CD14-positive monocyte (primary cell): ENCODE data around the gene ANGPTL4. TPM values are rescaled to one million over a fixed set of nuclear protein-coding genes. Genes with fewer than 3 reads are reported as not detected.

Experiments
- DNase-seq, 3 donors: peaks; one replicate each; pipeline ENCODE4 v3.0.0-alpha.2; 2011 to 2022
- H2AFZ ChIP-seq: 2 replicates; pipeline ENCODE4 v1.6.0; 2012; ENCODE audit warnings: mild to moderate bottlenecking, low read depth, low read length, inconsistent platforms; ENCODE audit not compliant: insufficient read depth, poor library complexity, severe bottlenecking
- H3K27ac ChIP-seq, 2 donors: 1 replicate in 1 of 2; 2 replicates in 1 of 2; pipeline ENCODE4 v1.5.1; 2012 to 2013; ENCODE audit warnings: low read length in 2 of 2, control low read depth in 1 of 2, inconsistent platforms in 1 of 2, low read depth in 1 of 2, mild to moderate bottlenecking in 1 of 2
- H3K27me3 ChIP-seq, 2 donors: one replicate each; pipeline versions ENCODE4 v1.6.0 to v1.6.1; 2011 to 2013; ENCODE audit warnings: low read length in 2 of 2; ENCODE audit not compliant: control insufficient read depth in 2 of 2, insufficient read depth in 2 of 2
- H3K36me3 ChIP-seq, 2 donors: replicated peaks in 1 of 2; 1 replicate in 1 of 2; 2 replicates in 1 of 2; pipeline versions ENCODE4 v1.5.1 to v1.6.1; 2012 to 2013; ENCODE audit warnings: low read length in 2 of 2, control low read depth in 1 of 2, inconsistent platforms in 1 of 2, mild to moderate bottlenecking in 1 of 2; ENCODE audit not compliant: insufficient read depth in 2 of 2, control insufficient read depth in 1 of 2
- H3K4me1 ChIP-seq, 2 donors: 1 replicate in 1 of 2; 2 replicates in 1 of 2; pipeline versions ENCODE4 v1.5.1 to v1.6.1; 2012 to 2013; ENCODE audit warnings: low read length in 2 of 2, control low read depth in 1 of 2, inconsistent platforms in 1 of 2, mild to moderate bottlenecking in 1 of 2, moderate library complexity in 1 of 2; ENCODE audit not compliant: insufficient read depth in 2 of 2, control insufficient read depth in 1 of 2
- H3K4me2 ChIP-seq: replicated peaks from 2 replicates; pipeline ENCODE3; 2012; ENCODE audit warnings: low read length, moderate library complexity, mild to moderate bottlenecking; ENCODE audit not compliant: poor library complexity, severe bottlenecking; ENCODE audit errors: extremely low read depth
- H3K4me3 ChIP-seq, 3 experiments: fragments of 200-600 bp in 1 of 3; sonication (generic) in 1 of 3; replicated peaks in 1 of 3; 1 replicate in 2 of 3; 2 replicates in 1 of 3; pipeline ENCODE4 v1.5.1; 2011 to 2013; ENCODE audit warnings: low read length in 3 of 3, mild to moderate bottlenecking in 3 of 3, control low read depth in 2 of 3, low read depth in 2 of 3, inconsistent platforms in 1 of 3, moderate library complexity in 1 of 3
- H3K79me2 ChIP-seq: 2 replicates; pipeline ENCODE4 v1.6.0; 2012; ENCODE audit warnings: mild to moderate bottlenecking, control low read depth, inconsistent platforms, low read length, moderate library complexity; ENCODE audit not compliant: insufficient read depth
- H3K9ac ChIP-seq: 2 replicates; pipeline ENCODE4 v1.6.0; 2017; ENCODE audit warnings: low read length, mild to moderate bottlenecking; ENCODE audit not compliant: insufficient read depth, poor library complexity, severe bottlenecking
- H3K9me3 ChIP-seq, 2 donors: replicated peaks in 1 of 2; 1 replicate in 1 of 2; 2 replicates in 1 of 2; pipeline versions ENCODE4 v1.5.1 to v1.6.1; 2012 to 2013; ENCODE audit warnings: low read length in 2 of 2, control low read depth in 1 of 2; ENCODE audit not compliant: control insufficient read depth in 1 of 2, insufficient read depth in 1 of 2
- H4K20me1 ChIP-seq: 2 replicates; pipeline ENCODE4 v1.6.0; 2012; ENCODE audit warnings: mild to moderate bottlenecking, low read length, control low read depth, moderate library complexity; ENCODE audit not compliant: insufficient read depth
- H3K27ac Mint-ChIP-seq, 7 donors: one replicate each; pipeline ENCODE4 v1.8.0; 2020; ENCODE audit warnings: mild to moderate bottlenecking in 7 of 7, mixed read lengths in 7 of 7, moderate library complexity in 6 of 7, inconsistent platforms in 2 of 7
- H3K27me3 Mint-ChIP-seq, 3 donors: one replicate each; pipeline ENCODE4 v1.8.0; 2021 to 2022; ENCODE audit warnings: low read depth in 3 of 3, mild to moderate bottlenecking in 3 of 3, mixed read lengths in 3 of 3, moderate library complexity in 3 of 3, inconsistent platforms in 1 of 3
- H3K36me3 Mint-ChIP-seq, 2 donors: one replicate each; pipeline ENCODE4 v1.8.0; 2020; ENCODE audit warnings: mixed read lengths in 2 of 2, inconsistent platforms in 1 of 2, mild to moderate bottlenecking in 1 of 2
- H3K4me1 Mint-ChIP-seq: one replicate; pipeline ENCODE4 v1.8.0; 2020; ENCODE audit warnings: mild to moderate bottlenecking, mixed read lengths
- H3K4me3 Mint-ChIP-seq, 2 donors: one replicate each; pipeline ENCODE4 v1.8.0; 2020; ENCODE audit warnings: mild to moderate bottlenecking in 2 of 2, mixed read lengths in 2 of 2, moderate library complexity in 1 of 2
- H3K9me3 Mint-ChIP-seq, 7 donors: one replicate each; pipeline ENCODE4 v1.8.0; 2020 to 2022; ENCODE audit warnings: mixed read lengths in 7 of 7, mild to moderate bottlenecking in 6 of 7, moderate library complexity in 6 of 7, inconsistent platforms in 2 of 7
- WGBS: methylation state at CpG from one replicate; pipeline ENCODE4 v1.1.5; 2013; ENCODE audit warnings: missing lambda C conversion rate; ENCODE audit not compliant: insufficient coverage; 5-methylcytosine and 5-hydroxymethylcytosine counted together
- intact Hi-C, 2 donors: fragments of 100-400 bp; cut with micrococcal nuclease; formaldehyde crosslinking; loops; one replicate each; pipeline versions ENCODE4 v1.15.0 to v1.15.1; 2023
- polyA plus RNA-seq, 3 donors: library from polyadenylated mRNA; depleted of rRNA in 1 of 3; unstranded in 2 of 3; stranded (reverse) in 1 of 3; fragments of 300-500 nt in 2 of 3; fragments of >200 nt in 1 of 3; fragmentation: Illumina TruSeq in 2 of 3; gene quantifications; 1 replicate in 2 of 3; 2 replicates in 1 of 3; pipeline ENCODE4 v1.2.3, GENCODE V29; 2012 to 2021
- TF ChIP-seq, protein P1 (sequence below): fragments of 200-600 bp; IDR thresholded peaks from one replicate; pipeline ENCODE4 v1.8.0; 2022; ENCODE audit warnings: antibody characterized with exemption, mild to moderate bottlenecking

ANGPTL4 gene
- polyA plus RNA-seq, 3 donors: not detected

DNA sequence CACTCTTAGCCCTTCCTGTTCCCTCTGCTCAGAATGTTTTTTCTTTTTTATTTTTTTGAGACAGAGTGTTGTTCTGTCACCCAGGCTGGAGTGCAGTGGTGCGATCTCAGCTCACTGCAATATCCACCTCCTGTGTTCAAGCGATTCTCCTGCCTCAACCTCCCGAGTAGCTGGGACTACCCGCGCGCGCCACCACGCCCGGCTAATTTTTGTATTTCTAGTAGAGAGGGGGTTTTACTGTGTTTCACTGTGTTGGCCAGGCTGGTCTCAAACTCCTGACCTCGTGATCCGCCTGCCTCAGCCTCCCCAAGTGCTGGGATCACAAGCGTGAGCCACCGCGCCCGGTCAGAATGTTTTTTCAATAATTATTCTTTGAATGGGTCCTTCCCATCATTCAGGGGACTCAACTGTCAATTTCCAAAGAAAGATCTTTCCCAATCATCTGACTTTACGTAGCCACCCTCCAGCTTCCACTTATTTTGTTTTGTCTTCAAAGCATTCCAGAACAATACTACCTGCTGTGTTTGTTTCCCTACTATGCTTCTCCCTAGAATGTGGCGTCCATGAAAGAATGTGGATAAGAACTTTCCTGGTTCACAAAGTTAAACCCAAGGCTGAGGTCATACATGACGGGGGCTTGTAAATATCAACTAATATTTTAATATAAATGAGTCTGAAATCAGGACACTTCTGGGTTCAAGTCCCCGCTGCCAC lies 44.0 kb upstream of the ANGPTL4 start:
- Histone ChIP-seq H2AFZ (peak overlapping the region; percentile 88), H3K27me3 (no peaks in the 10 kb centered on the region), H3K4me2 (peak overlapping the region; percentile 94), H3K27ac (peak overlapping the region in 1 of 2 donors; percentile 97), H3K9ac (peak overlapping the region; percentile 97), H3K4me1 (peaks cover 20 to 26% of the 10 kb centered on the region in 2 donors), H3K4me3 (peak overlapping the region in 1 of 3 experiments; percentile 90), H4K20me1 (peaks cover 26% of the 10 kb centered on the region), H3K36me3 (peaks cover 21 to 43% of the 10 kb centered on the region in 2 donors), H3K9me3 (no peaks in the 10 kb centered on the region), H3K79me2 (peaks cover 31% of the 10 kb centered on the region)
- intact Hi-C loops: loop anchor here in 1 of 2 donors (2.0 to 5.0 kb wide), 2 partner anchors 53 to 71 kb away; partner anchors contain the start of gene RAB11B
- peak overlapping the region; percentile 98 to 99 for H3K4me3 Mint-ChIP-seq
- no peak for DNase-seq
- no peaks in the 10 kb centered on the region for H3K9me3 Mint-ChIP-seq
- H3K4me1 Mint-ChIP-seq: peaks cover 28% of the 10 kb centered on the region
- H3K36me3 Mint-ChIP-seq: peaks cover 31 to 48% of the 10 kb centered on the region in 2 donors
- peaks cover 0 to 2% (median 0%) of the 10 kb centered on the region in 3 donors for H3K27me3 Mint-ChIP-seq
- 80% methylated on average over 1 of the region's 19 CpGs for WGBS
- TF ChIP-seq, protein P1, sequence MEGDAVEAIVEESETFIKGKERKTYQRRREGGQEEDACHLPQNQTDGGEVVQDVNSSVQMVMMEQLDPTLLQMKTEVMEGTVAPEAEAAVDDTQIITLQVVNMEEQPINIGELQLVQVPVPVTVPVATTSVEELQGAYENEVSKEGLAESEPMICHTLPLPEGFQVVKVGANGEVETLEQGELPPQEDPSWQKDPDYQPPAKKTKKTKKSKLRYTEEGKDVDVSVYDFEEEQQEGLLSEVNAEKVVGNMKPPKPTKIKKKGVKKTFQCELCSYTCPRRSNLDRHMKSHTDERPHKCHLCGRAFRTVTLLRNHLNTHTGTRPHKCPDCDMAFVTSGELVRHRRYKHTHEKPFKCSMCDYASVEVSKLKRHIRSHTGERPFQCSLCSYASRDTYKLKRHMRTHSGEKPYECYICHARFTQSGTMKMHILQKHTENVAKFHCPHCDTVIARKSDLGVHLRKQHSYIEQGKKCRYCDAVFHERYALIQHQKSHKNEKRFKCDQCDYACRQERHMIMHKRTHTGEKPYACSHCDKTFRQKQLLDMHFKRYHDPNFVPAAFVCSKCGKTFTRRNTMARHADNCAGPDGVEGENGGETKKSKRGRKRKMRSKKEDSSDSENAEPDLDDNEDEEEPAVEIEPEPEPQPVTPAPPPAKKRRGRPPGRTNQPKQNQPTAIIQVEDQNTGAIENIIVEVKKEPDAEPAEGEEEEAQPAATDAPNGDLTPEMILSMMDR: no peak
- H3K27ac Mint-ChIP-seq: peak overlapping the region in 5 of 7 donors; percentile 97 to 99 (median 98)

- Histone ChIP-seq H3K36me3 (peaks cover 16 to 37% of the 10 kb centered on the region in 2 donors), H3K4me2 (peak overlapping the region; percentile 94), H3K4me1 (peaks cover 20 to 26% of the 10 kb centered on the region in 2 donors), H3K4me3 (peak overlapping the region; percentile 61 to 100 (median 90)), H3K9me3 (no peaks in the 10 kb centered on the region), H3K79me2 (peaks cover 31% of the 10 kb centered on the region), H4K20me1 (peaks cover 26% of the 10 kb centered on the region), H3K27me3 (no peaks in the 10 kb centered on the region), H3K9ac (peak overlapping the region; percentile 97), H3K27ac (peak overlapping the region; percentile 84 to 97), H2AFZ (peak overlapping the region; percentile 88)
- Mint-ChIP-seq H3K4me3 (peak overlapping the region; percentile 98 to 99), H3K4me1 (peaks cover 28% of the 10 kb centered on the region), H3K9me3 (peaks cover 0 to under 1% (median 0%) of the 10 kb centered on the region in 7 donors), H3K36me3 (peaks cover 24 to 42% of the 10 kb centered on the region in 2 donors), H3K27me3 (peaks cover 0 to 2% (median 1%) of the 10 kb centered on the region in 3 donors), H3K27ac (peak overlapping the region; percentile 94 to 99 (median 97))
- 11% methylated on average over 15 of the region's 16 CpGs for WGBS
- DNase-seq: no peak
- TF ChIP-seq, protein P1: no peak
- intact Hi-C loops: loop anchor here in 1 of 2 donors (2.0 to 5.0 kb wide), 2 partner anchors 53 to 70 kb away; partner anchors contain the start of gene RAB11B
Measured at GRCh38 chr19:8320564-8321066, 43.3 kb upstream of the ANGPTL4 start.
